ENCODE measurements around the gene NFU1.

NFU1 gene

DNA sequence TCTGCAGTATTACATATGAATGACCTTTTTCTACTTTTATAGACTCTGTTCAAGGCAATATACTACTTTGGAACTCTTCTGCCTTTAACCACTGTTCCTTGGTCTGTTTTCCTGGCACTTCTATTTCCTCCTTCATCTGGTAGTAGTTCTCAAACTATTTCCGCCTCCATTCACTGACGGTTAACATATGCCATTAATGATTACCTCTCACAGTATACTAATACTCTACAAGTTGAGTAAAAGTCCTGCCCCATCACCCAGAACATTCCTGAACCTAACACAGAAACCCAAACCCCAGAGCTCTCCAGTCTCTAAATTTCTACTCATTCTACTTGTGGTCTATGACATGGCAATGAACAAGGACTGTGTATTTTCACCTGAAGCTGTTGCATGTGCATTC lies 54.7 kb downstream of the NFU1 start:
- Histone ChIP-seq H3K4me3 (no peak overlapping the region), H3K36me3 (ENCODE audit: insufficient read depth, low read length) (no peaks in the 10 kb centered on the region), H3K9ac (ENCODE audit: insufficient read length) (no peak overlapping the region), H3K9me3 (ENCODE audit: low read depth, low read length) (no peaks in the 10 kb centered on the region), H3K27ac (no peak overlapping the region)
- no peak for TF ChIP-seq EZH2 (IDR thresholded peaks at IDR 0.05)
- no peak for TF ChIP-seq FOXP2 (optimal IDR thresholded peaks at IDR 0.05; ENCODE audit: control extremely low read depth, extremely low read length, insufficient read depth)
- TF ChIP-seq POLR2AphosphoS5 (IDR thresholded peaks at IDR 0.05; ENCODE audit: borderline replicate concordance, low read depth, low read length) = no peak
- no peak for DNase-seq (ENCODE audit: low read depth, low spot score)

DNA sequence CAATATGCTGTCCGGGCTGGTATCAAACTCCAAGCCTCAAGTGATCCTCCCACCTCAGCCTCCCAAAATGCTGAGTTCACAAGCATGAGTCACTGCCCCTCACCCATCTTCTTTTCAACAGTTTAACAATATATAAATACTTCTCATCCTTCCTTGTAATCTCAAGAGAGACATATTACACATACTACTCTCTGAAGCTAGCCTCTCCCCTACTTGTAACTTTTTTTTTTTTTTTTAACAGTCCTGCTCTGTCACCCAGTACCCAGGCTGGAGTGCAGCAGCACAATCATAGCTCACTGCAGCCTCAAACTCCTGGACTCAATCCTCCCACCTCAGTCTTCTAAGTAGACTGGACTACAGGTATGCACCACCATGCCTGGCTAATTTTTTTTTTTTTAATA lies 55.9 kb downstream of the NFU1 start:
- no peaks in the 10 kb centered on the region for H3K36me3 ChIP-seq (ENCODE audit: insufficient read depth, low read length)
- TF ChIP-seq EZH2 (IDR thresholded peaks at IDR 0.05) (no peak), POLR2AphosphoS5 (IDR thresholded peaks at IDR 0.05; ENCODE audit: borderline replicate concordance, low read depth, low read length) (no peak), FOXP2 (optimal IDR thresholded peaks at IDR 0.05; ENCODE audit: control extremely low read depth, extremely low read length, insufficient read depth) (no peak)
- H3K9me3 ChIP-seq (ENCODE audit: low read depth, low read length) = no peaks in the 10 kb centered on the region
- DNase-seq (ENCODE audit: low read depth, low spot score) = no peak
- no peak overlapping the region for H3K27ac ChIP-seq
- H3K4me3 ChIP-seq = no peak overlapping the region
- no peak overlapping the region for H3K9ac ChIP-seq (ENCODE audit: insufficient read length)

DNA sequence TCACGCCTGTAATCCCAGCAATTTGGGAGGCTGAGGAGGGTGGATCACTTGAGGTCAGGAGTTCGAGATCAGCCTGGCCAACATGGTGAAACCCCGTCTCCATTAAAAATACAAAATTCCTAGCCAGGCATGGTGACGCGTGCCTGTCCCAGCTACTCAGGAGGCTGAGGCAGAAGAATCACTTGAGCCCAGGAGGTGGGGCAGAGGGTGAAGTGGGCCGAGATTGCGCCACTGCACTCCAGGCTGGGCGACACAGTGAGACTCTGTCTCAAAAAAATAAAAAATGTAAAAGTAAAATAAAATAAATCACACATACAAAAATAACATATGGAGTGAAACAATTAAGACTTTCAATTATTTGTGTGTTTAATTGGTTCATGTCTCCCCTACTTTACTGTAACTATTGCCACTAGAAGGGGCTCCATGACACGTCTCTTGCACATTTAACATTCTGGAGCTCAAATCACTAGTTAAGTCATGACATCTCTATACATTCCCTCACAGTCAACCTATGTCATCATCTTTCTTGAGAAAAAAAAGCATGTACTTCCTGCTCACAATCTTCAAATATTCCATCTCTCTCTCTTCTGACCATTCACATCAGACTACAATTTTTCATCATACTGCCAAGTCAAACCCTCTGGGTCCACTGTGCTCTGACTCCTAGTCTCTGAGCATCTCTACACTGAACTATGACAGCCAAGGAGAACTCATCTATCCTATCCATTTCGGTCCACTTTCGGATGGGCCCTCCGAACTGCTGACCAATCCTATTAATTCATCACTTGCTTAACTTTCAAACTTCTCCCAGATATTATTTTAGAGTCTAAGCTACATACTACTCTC lies 56.9 kb downstream of the NFU1 start:
- Histone ChIP-seq H3K27ac (no peak overlapping the region), H3K9ac (ENCODE audit: insufficient read length) (no peak overlapping the region), H3K9me3 (ENCODE audit: low read depth, low read length) (no peaks in the 10 kb centered on the region), H3K4me3 (no peak overlapping the region), H3K36me3 (ENCODE audit: insufficient read depth, low read length) (peaks cover 6% of the 10 kb centered on the region; the same call in 1 of the 2 replicates)
- TF ChIP-seq FOXP2 (optimal IDR thresholded peaks at IDR 0.05; ENCODE audit: control extremely low read depth, extremely low read length, insufficient read depth) (no peak), EZH2 (IDR thresholded peaks at IDR 0.05) (no peak), POLR2AphosphoS5 (IDR thresholded peaks at IDR 0.05; ENCODE audit: borderline replicate concordance, low read depth, low read length) (no peak)
- no peak for DNase-seq (ENCODE audit: low read depth, low spot score)

GRCh38 chr2:69376403-69376802 lies 60.8 kb downstream of the NFU1 start:
- no peak for DNase-seq (ENCODE audit: low read depth, low spot score)
- peak overlapping the region; percentile 2; the same call in 1 of the 2 replicates for H3K27ac ChIP-seq
- H3K9ac ChIP-seq (ENCODE audit: insufficient read length) = no peak overlapping the region
- H3K36me3 ChIP-seq (ENCODE audit: insufficient read depth, low read length) = peaks cover 22% of the 10 kb centered on the region
- no peak overlapping the region for H3K4me3 ChIP-seq
- no peak for TF ChIP-seq FOXP2 (optimal IDR thresholded peaks at IDR 0.05; ENCODE audit: control extremely low read depth, extremely low read length, insufficient read depth)
- TF ChIP-seq POLR2AphosphoS5 (IDR thresholded peaks at IDR 0.05; ENCODE audit: borderline replicate concordance, low read depth, low read length) = no peak
- no peak for TF ChIP-seq EZH2 (IDR thresholded peaks at IDR 0.05)
- no peaks in the 10 kb centered on the region for H3K9me3 ChIP-seq (ENCODE audit: low read depth, low read length)

DNA sequence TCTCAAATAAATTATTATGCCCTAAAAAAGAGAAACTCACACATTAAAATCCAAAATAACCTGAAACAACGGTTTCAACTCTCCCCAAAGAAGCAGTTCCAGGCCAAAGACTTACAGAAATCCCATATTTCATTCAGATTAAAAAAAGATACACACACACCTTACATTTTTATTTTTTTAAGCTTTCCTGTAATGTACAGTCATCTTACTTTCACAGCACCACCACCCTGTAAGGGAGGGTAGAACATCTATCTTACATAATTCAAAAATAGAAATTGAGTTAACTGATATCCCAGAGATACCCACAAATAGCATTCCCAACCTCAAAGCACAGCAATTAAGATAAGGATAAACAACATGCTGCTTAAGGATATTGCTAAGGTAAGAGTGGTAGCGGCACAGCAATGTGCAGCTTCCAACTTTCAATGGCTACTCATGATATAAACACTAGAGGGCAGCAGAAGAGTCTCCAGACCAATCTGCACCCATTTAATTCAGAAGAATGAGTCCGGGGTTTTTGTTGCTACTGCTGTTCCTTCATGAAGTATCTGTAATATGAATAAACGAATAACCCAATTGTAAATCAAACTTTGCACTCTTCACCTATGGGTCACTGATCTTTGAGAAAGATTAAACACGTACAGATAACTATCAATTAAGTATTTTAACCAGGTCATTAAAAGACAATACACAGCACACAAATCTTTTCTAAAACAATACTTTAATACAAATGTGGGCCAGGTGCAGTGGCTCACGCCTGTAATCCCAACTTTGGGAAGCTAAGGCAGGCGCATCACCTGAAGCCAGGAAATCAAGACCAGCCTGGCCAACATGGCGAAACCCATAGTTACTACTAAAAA lies 61.5 kb downstream of the NFU1 start:
- no peak overlapping the region for H3K27ac ChIP-seq
- H3K36me3 ChIP-seq (ENCODE audit: insufficient read depth, low read length) = peaks cover 23% of the 10 kb centered on the region
- TF ChIP-seq EZH2 (IDR thresholded peaks at IDR 0.05) (no peak), POLR2AphosphoS5 (IDR thresholded peaks at IDR 0.05; ENCODE audit: borderline replicate concordance, low read depth, low read length) (no peak), FOXP2 (optimal IDR thresholded peaks at IDR 0.05; ENCODE audit: control extremely low read depth, extremely low read length, insufficient read depth) (no peak)
- H3K9me3 ChIP-seq (ENCODE audit: low read depth, low read length) = no peaks in the 10 kb centered on the region
- H3K9ac ChIP-seq (ENCODE audit: insufficient read length) = no peak overlapping the region
- DNase-seq (ENCODE audit: low read depth, low spot score) = no peak
- no peak overlapping the region for H3K4me3 ChIP-seq

- DNase-seq (ENCODE audit: low read depth, low spot score) = no peak
- TF ChIP-seq FOXP2 (optimal IDR thresholded peaks at IDR 0.05; ENCODE audit: control extremely low read depth, extremely low read length, insufficient read depth) = no peak
- no peak for TF ChIP-seq POLR2AphosphoS5 (IDR thresholded peaks at IDR 0.05; ENCODE audit: borderline replicate concordance, low read depth, low read length)
- TF ChIP-seq EZH2 (IDR thresholded peaks at IDR 0.05) = no peak
- Histone ChIP-seq H3K9ac (ENCODE audit: insufficient read length) (no peak overlapping the region), H3K27ac (no peak overlapping the region), H3K36me3 (ENCODE audit: insufficient read depth, low read length) (peaks cover 53% of the 10 kb centered on the region), H3K9me3 (ENCODE audit: low read depth, low read length) (no peaks in the 10 kb centered on the region), H3K4me3 (no peak overlapping the region)
Observed at GRCh38 chr2:69372767-69373166, 64.5 kb downstream of the NFU1 start.

GRCh38 chr2:69369802-69370201 lies 67.4 kb downstream of the NFU1 start:
- TF ChIP-seq FOXP2 (optimal IDR thresholded peaks at IDR 0.05; ENCODE audit: control extremely low read depth, extremely low read length, insufficient read depth) (no peak), POLR2AphosphoS5 (IDR thresholded peaks at IDR 0.05; ENCODE audit: borderline replicate concordance, low read depth, low read length) (no peak), EZH2 (IDR thresholded peaks at IDR 0.05) (no peak)
- peaks cover 70% of the 10 kb centered on the region for H3K36me3 ChIP-seq (ENCODE audit: insufficient read depth, low read length)
- H3K9me3 ChIP-seq (ENCODE audit: low read depth, low read length) = no peaks in the 10 kb centered on the region
- H3K27ac ChIP-seq = no peak overlapping the region
- no peak for DNase-seq (ENCODE audit: low read depth, low spot score)
- H3K4me3 ChIP-seq = no peak overlapping the region
- no peak overlapping the region for H3K9ac ChIP-seq (ENCODE audit: insufficient read length)

GRCh38 chr2:69368588-69368987 lies 68.6 kb downstream of the NFU1 start:
- Histone ChIP-seq H3K36me3 (ENCODE audit: insufficient read depth, low read length) (peaks cover 68% of the 10 kb centered on the region), H3K9ac (ENCODE audit: insufficient read length) (no peak overlapping the region), H3K4me3 (no peak overlapping the region), H3K27ac (no peak overlapping the region), H3K9me3 (ENCODE audit: low read depth, low read length) (no peaks in the 10 kb centered on the region)
- no peak for TF ChIP-seq POLR2AphosphoS5 (IDR thresholded peaks at IDR 0.05; ENCODE audit: borderline replicate concordance, low read depth, low read length)
- DNase-seq (ENCODE audit: low read depth, low spot score) = no peak
